IMR-90 (cell line): ENCODE data around the gene LRRN2. TPM values are rescaled to one million over a fixed set of nuclear protein-coding genes. Genes with fewer than 3 reads are reported as not detected.

ENCODE experiments used
- ATAC-seq: fragments of 200-7000 bp; cut with Tn5 transposase; 2 replicates; pipeline ENCODE4 v1.9.1; 2020; ENCODE audit warnings: low read depth, mild to moderate bottlenecking, moderate library complexity
- BruUV-seq: library from RNA; stranded (reverse); fragments of 400-500 nt; replicated peaks from 2 replicates; lab custom pipeline; 2021; lab: Mats Ljungman, UMichigan
- CTCF ChIA-PET: fragments of 300-600 bp; formaldehyde crosslinking; extraction: SDS; loops from one replicate; lab custom pipeline; 2021; ENCODE audit warnings: antibody characterized with exemption; lab: Yijun Ruan, JAX
- POLR2A ChIA-PET: fragments of 300-600 bp; sonication (Branson Sonifier 250); formaldehyde crosslinking; loops from one replicate; lab custom pipeline; 2022; ENCODE audit warnings: antibody characterized with exemption; ENCODE audit not compliant: unreplicated experiment; lab: Charles Lee
- DNase-seq: peaks from one replicate; pipeline ENCODE4 v3.0.0; 2013
- H2AFZ ChIP-seq: replicated peaks from 2 replicates; pipeline ENCODE3; 2013; ENCODE audit warnings: low read length, mild to moderate bottlenecking; ENCODE audit not compliant: poor library complexity
- H2AK5ac ChIP-seq: 2 replicates; pipeline ENCODE4 v1.6.1; 2013; ENCODE audit warnings: low read depth, low read length, inconsistent platforms
- H2AK9ac ChIP-seq: replicated peaks from 2 replicates; pipeline ENCODE3; 2013; ENCODE audit warnings: mild to moderate bottlenecking, low read depth, low read length, moderate library complexity; ENCODE audit not compliant: poor library complexity
- H2BK120ac ChIP-seq: 2 replicates; pipeline ENCODE4 v1.6.1; 2013; ENCODE audit warnings: low read depth, low read length, inconsistent platforms
- H2BK15ac ChIP-seq: 3 replicates; pipeline ENCODE4 v1.6.1; 2013; ENCODE audit warnings: low read depth, low read length, inconsistent platforms
- H2BK20ac ChIP-seq: 2 replicates; pipeline ENCODE4 v1.6.1; 2013; ENCODE audit warnings: low read depth, mild to moderate bottlenecking, inconsistent platforms, low read length, moderate library complexity
- H2BK5ac ChIP-seq: 2 replicates; pipeline ENCODE4 v1.6.1; 2013; ENCODE audit warnings: mild to moderate bottlenecking, low read depth, low read length, inconsistent platforms; ENCODE audit not compliant: poor library complexity, severe bottlenecking
- H3K14ac ChIP-seq: replicated peaks from 2 replicates; pipeline ENCODE4 v1.6.1; 2013; ENCODE audit warnings: low read depth, low read length, inconsistent platforms
- H3K18ac ChIP-seq: 2 replicates; pipeline ENCODE4 v1.6.1; 2013; ENCODE audit warnings: low read depth, low read length, control low read depth
- H3K23ac ChIP-seq: 2 replicates; pipeline ENCODE4 v1.6.1; 2013; ENCODE audit warnings: low read depth, low read length, inconsistent platforms
- H3K27ac ChIP-seq: 2 replicates; pipeline ENCODE4 v1.5.1; 2013; ENCODE audit warnings: mild to moderate bottlenecking, control low read depth, low read length; ENCODE audit not compliant: insufficient read depth
- H3K27me3 ChIP-seq: 2 replicates; pipeline ENCODE4 v1.6.1; 2013; ENCODE audit warnings: low read length; ENCODE audit not compliant: control insufficient read depth, insufficient read depth
- H3K36me3 ChIP-seq: 2 replicates; pipeline ENCODE4 v1.6.1; 2013; ENCODE audit warnings: low read length, mixed read lengths; ENCODE audit not compliant: control insufficient read depth, insufficient read depth
- H3K4ac ChIP-seq: 2 replicates; pipeline ENCODE4 v1.6.1; 2013; ENCODE audit warnings: low read depth, low read length, inconsistent platforms
- H3K4me1 ChIP-seq: 2 replicates; pipeline ENCODE4 v1.6.1; 2013; ENCODE audit warnings: low read length, mixed read lengths; ENCODE audit not compliant: control insufficient read depth, insufficient read depth
- H3K4me2 ChIP-seq: 2 replicates; pipeline ENCODE4 v1.6.1; 2013; ENCODE audit warnings: low read depth, mild to moderate bottlenecking, control low read depth, low read length, moderate library complexity
- H3K4me3 ChIP-seq: 2 replicates; pipeline ENCODE4 v1.5.1; 2013; ENCODE audit warnings: low read depth, mild to moderate bottlenecking, control low read depth, low read length, moderate library complexity; ENCODE audit not compliant: insufficient read depth
- H3K56ac ChIP-seq: 2 replicates; pipeline ENCODE4 v1.6.1; 2013; ENCODE audit warnings: low read length, inconsistent platforms; ENCODE audit not compliant: insufficient read depth; ENCODE audit errors: extremely low read depth
- H3K79me1 ChIP-seq, 2 experiments: 2 replicates each; pipeline ENCODE4 v1.6.1; 2013; ENCODE audit warnings: low read length in 2 of 2, inconsistent platforms in 1 of 2, low read depth in 1 of 2
- H3K9ac ChIP-seq: 2 replicates; pipeline ENCODE4 v1.6.1; 2013; ENCODE audit warnings: low read depth, low read length, control low read depth
- H3K9me1 ChIP-seq: 2 replicates; pipeline ENCODE4 v1.6.1; 2013; ENCODE audit warnings: low read length, inconsistent platforms; ENCODE audit not compliant: insufficient read depth
- H3K9me3 ChIP-seq: 2 replicates; pipeline ENCODE4 v1.6.1; 2013; ENCODE audit warnings: low read length; ENCODE audit not compliant: control insufficient read depth, insufficient read depth
- H4K20me1 ChIP-seq: 2 replicates; pipeline ENCODE4 v1.6.1; 2013; ENCODE audit warnings: low read length, inconsistent platforms; ENCODE audit not compliant: insufficient read depth
- H4K5ac ChIP-seq: 2 replicates; pipeline ENCODE4 v1.6.1; 2013; ENCODE audit warnings: mild to moderate bottlenecking, low read depth, low read length, control low read depth
- H4K8ac ChIP-seq, 2 experiments: 2 replicates each; pipeline ENCODE4 v1.6.1; 2013; ENCODE audit warnings: low read depth in 2 of 2, low read length in 2 of 2, control low read depth in 1 of 2, inconsistent platforms in 1 of 2
- H4K91ac ChIP-seq: 2 replicates; pipeline ENCODE4 v1.6.1; 2013; ENCODE audit warnings: low read depth, low read length, inconsistent platforms; ENCODE audit not compliant: insufficient read depth
- BHLHE40 ChIP-seq: fragments of 150-350 bp; IDR thresholded peaks from 2 replicates; pipeline ENCODE4 v1.6.1; 2016; ENCODE audit warnings: mild to moderate bottlenecking, low read depth, low read length
- CEBPB ChIP-seq: IDR thresholded peaks from 2 replicates; pipeline ENCODE4 v1.6.1; 2012; ENCODE audit warnings: low read depth, low read length, improper control_type of control experiment
- CTCF ChIP-seq: conservative IDR thresholded peaks from 2 replicates; pipeline ENCODE4 v1.5.1; 2012; ENCODE audit warnings: mild to moderate bottlenecking, low read depth, low read length, improper control_type of control experiment
- ELK1 ChIP-seq: fragments of 150-350 bp; IDR thresholded peaks from 2 replicates; pipeline ENCODE4 v1.6.1; 2016; ENCODE audit warnings: low read depth, mild to moderate bottlenecking, low read length, moderate library complexity, borderline replicate concordance
- MXI1 ChIP-seq: IDR thresholded peaks from 2 replicates; pipeline ENCODE4 v1.6.1; 2012; ENCODE audit warnings: low read depth, mild to moderate bottlenecking, low read length, moderate library complexity, borderline replicate concordance
- NFE2L2 ChIP-seq: fragments of 150-350 bp; IDR thresholded peaks from 2 replicates; pipeline ENCODE4 v1.6.1; 2016; ENCODE audit warnings: low read depth, mild to moderate bottlenecking, low read length
- POLR2A ChIP-seq: IDR thresholded peaks from 2 replicates; pipeline ENCODE4 v1.6.1; 2012; ENCODE audit warnings: mild to moderate bottlenecking, low read depth, low read length
- RCOR1 ChIP-seq: IDR thresholded peaks from 2 replicates; pipeline ENCODE4 v1.6.1; 2012; ENCODE audit warnings: mild to moderate bottlenecking, low read length, improper control_type of control experiment; ENCODE audit not compliant: insufficient replicate concordance
- RFX5 ChIP-seq: IDR thresholded peaks from 2 replicates; pipeline ENCODE4 v1.8.0; 2012; ENCODE audit warnings: low read depth, mild to moderate bottlenecking, low read length, moderate library complexity
- USF2 ChIP-seq: fragments of 150-350 bp; IDR thresholded peaks from 2 replicates; pipeline ENCODE4 v1.6.1; 2017; ENCODE audit warnings: mild to moderate bottlenecking, antibody characterized with exemption, low read length, low read depth
- WGBS, 2 experiments: methylation state at CpG; one replicate each; pipeline versions ENCODE4 v1.1.5 to v1.1.7; 2013; ENCODE audit warnings: missing lambda C conversion rate in 2 of 2; ENCODE audit not compliant: insufficient read length in 1 of 2; ENCODE audit errors: extremely low coverage in 2 of 2; 5-methylcytosine and 5-hydroxymethylcytosine counted together
- dilution Hi-C: fragments of 300-500 bp; cut with HindIII; formaldehyde crosslinking; loops from one replicate; pipeline ENCODE4 v1.14.3; 2018; ENCODE audit warnings: low sequenced_read_pairs; ENCODE audit not compliant: unreplicated experiment
- in situ Hi-C: fragments of 300-500 bp; cut with MboI; formaldehyde crosslinking; loops from 3 replicates; pipeline ENCODE4 v1.14.3; 2019; ENCODE audit warnings: low sequenced_read_pairs, inconsistent platforms, mixed read lengths
- intact Hi-C: fragments of 100-400 bp; cut with micrococcal nuclease; formaldehyde crosslinking; loops from 2 replicates; pipeline ENCODE4 v1.10.0; 2022
- polyA plus RNA-seq, 3 experiments: library from polyadenylated mRNA; depleted of rRNA; stranded (reverse); fragments of >200 nt; gene quantifications; 2 replicates each; pipeline ENCODE4 v1.2.3, GENCODE V29; 2012; ENCODE audit warnings: low replicate concordance in 1 of 3
- total RNA-seq: library from RNA; depleted of rRNA; stranded (reverse); fragments of >200 nt; gene quantifications from 2 replicates; pipeline ENCODE4 v1.2.3, GENCODE V29; 2012

The LRRN2 gene
- total and polyA plus RNA-seq, 2 of the 4 experiments (the other 2 are of a cell fraction), result not detected

- CTCF ChIA-PET, result no interaction called here
Measured at GRCh38 chr1:204584699-204585372, 100.7 kb downstream of the LRRN2 start.

More at GRCh38 chr1:204584699-204585372, 100.7 kb downstream of the LRRN2 start:
- H4K8ac ChIP-seq, result no peak overlapping the region
- dilution Hi-C loops (no loop called here), intact Hi-C loops (no loop called here), in situ Hi-C loops (no loop called here)
- ATAC-seq (no peak), DNase-seq (no peak)
- H3K36me3 ChIP-seq, result no peaks in the 10 kb centered on the region
- H4K5ac ChIP-seq, result no peak overlapping the region
- H3K23ac ChIP-seq, result no peak overlapping the region
- BruUV-seq, result no TSS peak
- H3K9me3 ChIP-seq, result no peaks in the 10 kb centered on the region
- no peak overlapping the region for H3K9ac ChIP-seq
- H4K91ac ChIP-seq, result no peak overlapping the region
- H3K9me1 ChIP-seq, result 0 out of 2 replicates have a peak, but pooled peaks cover 3% of the 10 kb centered on the region
- H3K14ac ChIP-seq, result no peak overlapping the region
- H2BK20ac ChIP-seq, result no peak overlapping the region
- TF ChIP-seq CTCF (no peak), ELK1 (no peak), USF2 (no peak), RFX5 (no peak), NFE2L2 (no peak), CEBPB (no peak), BHLHE40 (no peak), RCOR1 (no peak), MXI1 (no peak), POLR2A (no peak)
- no peak overlapping the region for H2AFZ ChIP-seq
- no peaks in the 10 kb centered on the region for H4K20me1 ChIP-seq
- H3K4me2 ChIP-seq, result no peak overlapping the region
- POLR2A ChIA-PET, result no interaction called here
- no peak overlapping the region for H2AK5ac ChIP-seq
- no peak overlapping the region for H2BK15ac ChIP-seq
- H2AK9ac ChIP-seq, result no peak overlapping the region
- no peak overlapping the region for H3K18ac ChIP-seq
- no peak overlapping the region for H2BK5ac ChIP-seq
- H3K79me1 ChIP-seq, result no peaks in the 10 kb centered on the region
- no peak overlapping the region for H3K27ac ChIP-seq
- WGBS, 2 experiments, result no CpG with 5 or more reads among the region's 11 CpGs
- H2BK120ac ChIP-seq, result no peak overlapping the region
- H3K4me3 ChIP-seq, result no peak overlapping the region
- no peak overlapping the region for H3K56ac ChIP-seq
- H3K27me3 ChIP-seq, result no peaks in the 10 kb centered on the region
- no peak overlapping the region for H3K4ac ChIP-seq
- 0 out of 2 replicates have a peak, but pooled peaks cover 2% of the 10 kb centered on the region for H3K4me1 ChIP-seq
